Loucy (cell line): Measurements from ENCODE around the gene NARS2.

ENCODE experiments used
- EZH2phosphoT487 ChIP-seq: fragments of 200-600 bp; IDR thresholded peaks from 2 replicates; pipeline ENCODE4 v1.6.1; 2018; ENCODE audit warnings: antibody characterized with exemption, mild to moderate bottlenecking, moderate library complexity, borderline replicate concordance
- TF ChIP-seq, protein P1 (sequence below): fragments of 200-600 bp; sonication (generic); conservative IDR thresholded peaks from 2 replicates; pipeline ENCODE4 v1.5.1; 2014; ENCODE audit warnings: mild to moderate bottlenecking, antibody characterized with exemption, low read length

DNA sequence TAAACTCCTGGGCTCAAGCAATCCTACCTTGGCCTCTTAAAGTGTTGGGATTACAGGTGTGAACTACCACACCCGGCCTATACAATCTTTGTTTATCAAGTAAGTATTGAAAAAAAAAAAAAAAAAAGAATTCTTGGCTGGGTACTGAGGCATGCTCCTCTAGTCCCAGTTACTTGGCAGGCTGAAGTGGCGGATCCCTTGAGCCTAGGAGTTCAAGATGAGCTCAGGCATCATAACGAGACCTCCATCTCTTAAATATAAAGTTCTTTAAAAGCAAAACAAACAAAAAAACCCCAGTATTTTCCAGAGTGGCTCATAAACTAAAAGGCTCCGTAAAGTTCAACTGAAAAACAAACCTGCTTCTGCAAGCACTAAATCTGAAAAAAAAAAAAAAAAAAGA lies 106.7 kb downstream of the NARS2 start:
- no peak for TF ChIP-seq EZH2phosphoT487
- TF ChIP-seq, protein P1, sequence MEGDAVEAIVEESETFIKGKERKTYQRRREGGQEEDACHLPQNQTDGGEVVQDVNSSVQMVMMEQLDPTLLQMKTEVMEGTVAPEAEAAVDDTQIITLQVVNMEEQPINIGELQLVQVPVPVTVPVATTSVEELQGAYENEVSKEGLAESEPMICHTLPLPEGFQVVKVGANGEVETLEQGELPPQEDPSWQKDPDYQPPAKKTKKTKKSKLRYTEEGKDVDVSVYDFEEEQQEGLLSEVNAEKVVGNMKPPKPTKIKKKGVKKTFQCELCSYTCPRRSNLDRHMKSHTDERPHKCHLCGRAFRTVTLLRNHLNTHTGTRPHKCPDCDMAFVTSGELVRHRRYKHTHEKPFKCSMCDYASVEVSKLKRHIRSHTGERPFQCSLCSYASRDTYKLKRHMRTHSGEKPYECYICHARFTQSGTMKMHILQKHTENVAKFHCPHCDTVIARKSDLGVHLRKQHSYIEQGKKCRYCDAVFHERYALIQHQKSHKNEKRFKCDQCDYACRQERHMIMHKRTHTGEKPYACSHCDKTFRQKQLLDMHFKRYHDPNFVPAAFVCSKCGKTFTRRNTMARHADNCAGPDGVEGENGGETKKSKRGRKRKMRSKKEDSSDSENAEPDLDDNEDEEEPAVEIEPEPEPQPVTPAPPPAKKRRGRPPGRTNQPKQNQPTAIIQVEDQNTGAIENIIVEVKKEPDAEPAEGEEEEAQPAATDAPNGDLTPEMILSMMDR = no peak
